ENCODE results near the gene MTHFD2L.
"Not testable (repeated sequence)": the region's sequence is repeated elsewhere in the genome, so short reads cannot be mapped to it uniquely, and the experiment has no call there.

MTHFD2L gene

DNA sequence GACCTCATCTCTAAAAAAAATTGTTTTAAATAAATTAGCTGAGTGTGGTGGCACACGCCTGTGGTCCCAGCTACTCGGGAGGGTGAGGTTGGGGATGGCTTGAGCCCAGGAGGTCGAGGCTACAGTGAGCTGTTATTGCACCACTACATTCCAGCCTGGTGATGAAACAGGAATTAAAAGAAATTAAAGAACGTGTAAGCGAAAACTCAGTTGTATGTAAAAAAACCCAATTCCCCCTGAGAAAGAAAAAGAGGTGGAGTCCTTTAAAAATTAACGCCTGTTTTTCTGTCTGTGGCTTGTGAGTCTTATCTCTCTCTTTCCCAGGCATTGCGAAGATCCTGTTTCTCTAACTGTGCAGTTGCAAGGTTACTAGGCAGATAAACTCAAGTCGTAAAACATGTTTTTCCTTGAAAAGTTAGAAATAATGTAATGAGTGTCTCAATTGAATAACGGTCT lies 172.4 kb downstream of the MTHFD2L start:
- no peak overlapping the region for H3K4me3 ChIP-seq (ENCODE audit: low read length)
- H3K9me3 ChIP-seq (ENCODE audit: control insufficient read depth, insufficient read depth, low read length), result no peaks in the 10 kb centered on the region
- no CpG with 5 or more reads among the region's 9 CpGs for WGBS (ENCODE audit: insufficient coverage, insufficient read length)
- no peaks in the 10 kb centered on the region for H3K36me3 ChIP-seq (ENCODE audit: control insufficient read depth, insufficient read depth, low read length)
- H3K4me1 ChIP-seq (ENCODE audit: control insufficient read depth, insufficient read depth, low read length), result no peaks in the 10 kb centered on the region
- no peak for DNase-seq (ENCODE audit: low read depth, low spot score)
- H3K27ac ChIP-seq (ENCODE audit: low read length), result no peak overlapping the region
- no peaks in the 10 kb centered on the region for H3K27me3 ChIP-seq (ENCODE audit: control insufficient read depth, insufficient read depth, low read length)

DNA sequence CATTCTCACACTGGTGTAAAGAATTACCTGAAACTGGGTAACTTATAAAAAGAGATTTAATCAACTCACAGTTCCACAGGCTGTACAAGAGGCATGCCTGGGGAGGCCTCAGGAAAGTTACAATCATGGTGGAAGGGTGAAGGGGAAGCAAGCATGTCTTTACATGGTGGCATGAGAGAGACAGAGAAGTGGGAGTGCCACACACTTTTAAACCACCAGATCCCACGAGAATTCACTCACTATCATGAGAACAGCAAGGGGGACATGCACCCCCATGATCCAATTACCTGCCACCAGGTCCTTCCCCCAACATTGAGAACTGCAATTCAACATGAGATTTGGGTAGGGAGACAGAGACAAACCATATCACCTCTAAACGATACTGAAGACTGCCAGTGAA lies 173.3 kb downstream of the MTHFD2L start:
- no CpG with 5 or more reads among the region's 2 CpGs for WGBS (ENCODE audit: insufficient coverage, insufficient read length)
- H3K36me3 ChIP-seq (ENCODE audit: control insufficient read depth, insufficient read depth, low read length), result no peaks in the 10 kb centered on the region
- DNase-seq (ENCODE audit: low read depth, low spot score), result no peak
- no peaks in the 10 kb centered on the region for H3K4me1 ChIP-seq (ENCODE audit: control insufficient read depth, insufficient read depth, low read length)
- H3K4me3 ChIP-seq (ENCODE audit: low read length), result no peak overlapping the region
- no peaks in the 10 kb centered on the region for H3K27me3 ChIP-seq (ENCODE audit: control insufficient read depth, insufficient read depth, low read length)
- no peak overlapping the region for H3K27ac ChIP-seq (ENCODE audit: low read length)
- H3K9me3 ChIP-seq (ENCODE audit: control insufficient read depth, insufficient read depth, low read length), result no peaks in the 10 kb centered on the region

DNA sequence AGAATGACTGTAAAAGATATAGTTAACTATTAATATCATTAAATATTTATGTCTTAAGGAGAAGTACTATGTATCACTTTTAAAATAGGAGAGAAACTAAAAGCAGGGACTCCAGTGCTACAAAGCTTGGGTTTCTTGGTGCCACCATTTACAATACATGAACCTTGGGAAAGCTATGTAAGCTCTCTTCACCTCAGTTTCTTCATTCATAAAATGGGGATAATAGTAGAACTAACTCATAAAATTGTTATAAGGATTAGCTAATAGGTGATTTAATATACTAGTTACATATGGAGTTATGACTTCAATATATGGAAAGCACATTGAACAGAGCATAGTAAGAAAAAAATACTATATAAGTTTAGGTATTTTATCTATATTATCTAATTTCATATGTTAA lies 174.0 kb downstream of the MTHFD2L start:
- no peak overlapping the region for H3K27ac ChIP-seq (ENCODE audit: low read length)
- no peaks in the 10 kb centered on the region for H3K36me3 ChIP-seq (ENCODE audit: control insufficient read depth, insufficient read depth, low read length)
- no peak for DNase-seq (ENCODE audit: low read depth, low spot score)
- H3K27me3 ChIP-seq (ENCODE audit: control insufficient read depth, insufficient read depth, low read length), result no peaks in the 10 kb centered on the region
- H3K9me3 ChIP-seq (ENCODE audit: control insufficient read depth, insufficient read depth, low read length), result no peaks in the 10 kb centered on the region
- H3K4me1 ChIP-seq (ENCODE audit: control insufficient read depth, insufficient read depth, low read length), result no peaks in the 10 kb centered on the region
- H3K4me3 ChIP-seq (ENCODE audit: low read length), result no peak overlapping the region

DNA sequence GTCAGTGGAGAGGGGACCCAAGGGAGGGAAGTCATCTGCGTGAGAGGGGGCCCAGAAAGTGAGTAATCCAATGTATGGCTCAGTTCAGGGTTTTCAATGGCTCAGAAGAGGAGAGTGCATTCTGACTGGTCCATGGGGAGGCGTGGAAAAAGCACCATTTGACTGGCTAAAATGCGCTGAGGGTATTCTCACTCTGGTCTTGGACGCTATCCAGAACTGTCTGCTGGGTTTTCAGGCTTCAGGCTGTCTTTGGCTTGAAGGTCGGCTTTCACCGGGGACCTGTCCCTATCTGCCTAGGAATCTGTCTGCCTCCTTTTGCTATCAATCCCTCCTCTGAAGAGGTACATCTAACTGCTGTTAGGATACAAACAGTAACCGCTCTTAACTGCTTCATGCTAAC lies 176.7 kb downstream of the MTHFD2L start:
- WGBS (ENCODE audit: insufficient coverage, insufficient read length), result no CpG with 5 or more reads among the region's 7 CpGs
- no peak for DNase-seq (ENCODE audit: low read depth, low spot score)
- H3K27ac ChIP-seq (ENCODE audit: low read length), result no peak overlapping the region
- H3K4me1 ChIP-seq (ENCODE audit: control insufficient read depth, insufficient read depth, low read length), result no peaks in the 10 kb centered on the region
- H3K4me3 ChIP-seq (ENCODE audit: low read length), result no peak overlapping the region
- no peaks in the 10 kb centered on the region for H3K36me3 ChIP-seq (ENCODE audit: control insufficient read depth, insufficient read depth, low read length)
- H3K27me3 ChIP-seq (ENCODE audit: control insufficient read depth, insufficient read depth, low read length), result no peaks in the 10 kb centered on the region
- no peaks in the 10 kb centered on the region for H3K9me3 ChIP-seq (ENCODE audit: control insufficient read depth, insufficient read depth, low read length)

DNA sequence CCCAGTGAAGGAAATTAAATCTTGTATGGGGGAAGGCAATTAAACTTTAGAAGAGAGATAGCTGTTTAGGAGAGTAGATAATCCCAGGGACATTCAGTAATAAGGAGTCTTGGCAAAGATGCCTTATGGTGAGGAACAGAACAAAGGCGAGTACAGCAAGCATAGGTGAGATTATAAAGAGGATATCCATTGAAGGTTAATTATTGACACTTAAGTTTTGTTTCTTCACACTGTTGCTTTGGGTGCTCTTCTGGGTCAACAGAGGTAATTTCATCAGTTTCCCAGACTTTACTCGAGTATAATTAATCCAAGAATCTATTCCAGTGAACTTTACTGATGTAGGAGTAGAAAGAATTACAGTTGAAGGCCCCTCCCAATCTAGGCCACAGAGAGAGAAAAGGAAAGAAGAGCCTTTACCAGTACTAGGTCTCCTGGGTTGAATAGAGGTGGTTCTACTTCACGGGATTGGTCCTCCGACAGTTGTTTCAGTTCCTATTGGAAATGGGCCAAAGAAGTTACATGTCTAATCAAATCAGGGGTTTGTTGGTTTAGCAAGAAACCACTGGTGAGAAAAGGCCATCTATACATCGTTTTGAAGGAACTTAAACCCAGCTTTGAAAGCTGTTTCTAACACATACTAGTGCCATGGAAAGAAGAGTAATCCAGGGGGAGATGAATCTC lies 177.6 kb downstream of the MTHFD2L start:
- WGBS (ENCODE audit: insufficient coverage, insufficient read length), result no CpG with 5 or more reads among the region's 5 CpGs
- Histone ChIP-seq H3K27ac (ENCODE audit: low read length) (no peak overlapping the region), H3K4me1 (ENCODE audit: control insufficient read depth, insufficient read depth, low read length) (no peaks in the 10 kb centered on the region), H3K9me3 (ENCODE audit: control insufficient read depth, insufficient read depth, low read length) (no peaks in the 10 kb centered on the region), H3K27me3 (ENCODE audit: control insufficient read depth, insufficient read depth, low read length) (no peaks in the 10 kb centered on the region), H3K36me3 (ENCODE audit: control insufficient read depth, insufficient read depth, low read length) (no peaks in the 10 kb centered on the region), H3K4me3 (ENCODE audit: low read length) (no peak overlapping the region)
- no peak for DNase-seq (ENCODE audit: low read depth, low spot score)

DNA sequence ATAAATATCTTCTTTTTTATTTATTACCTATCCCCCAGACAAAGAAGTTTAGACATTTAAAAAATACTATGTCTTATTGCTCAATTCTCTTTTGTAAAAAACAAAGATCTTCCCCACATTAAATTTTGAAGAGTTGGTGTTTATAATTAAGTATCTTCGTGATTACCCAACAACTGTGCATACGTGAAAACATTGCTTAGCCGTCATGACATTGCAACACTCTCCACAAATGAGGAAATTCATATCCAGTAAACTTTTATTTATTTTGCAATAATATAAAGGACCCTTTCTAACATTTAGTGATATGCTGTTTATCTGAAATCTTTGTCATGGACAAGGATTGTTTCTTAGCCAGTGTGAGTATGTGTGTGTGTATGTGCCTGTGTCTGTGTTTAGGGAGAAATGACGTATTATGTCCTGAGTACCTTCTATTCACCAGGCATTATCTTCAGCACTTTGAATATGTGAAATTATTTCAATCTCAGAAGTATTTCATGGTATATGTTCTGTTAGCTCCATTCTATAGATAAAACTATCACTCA lies 180.9 kb downstream of the MTHFD2L start:
- H3K4me3 ChIP-seq (ENCODE audit: low read length), result no peak overlapping the region
- no peaks in the 10 kb centered on the region for H3K9me3 ChIP-seq (ENCODE audit: control insufficient read depth, insufficient read depth, low read length)
- no peaks in the 10 kb centered on the region for H3K36me3 ChIP-seq (ENCODE audit: control insufficient read depth, insufficient read depth, low read length)
- H3K4me1 ChIP-seq (ENCODE audit: control insufficient read depth, insufficient read depth, low read length), result no peaks in the 10 kb centered on the region
- no peak overlapping the region for H3K27ac ChIP-seq (ENCODE audit: low read length)
- no CpG with 5 or more reads among the region's 4 CpGs for WGBS (ENCODE audit: insufficient coverage, insufficient read length)
- no peak for DNase-seq (ENCODE audit: low read depth, low spot score)
- H3K27me3 ChIP-seq (ENCODE audit: control insufficient read depth, insufficient read depth, low read length), result no peaks in the 10 kb centered on the region

DNA sequence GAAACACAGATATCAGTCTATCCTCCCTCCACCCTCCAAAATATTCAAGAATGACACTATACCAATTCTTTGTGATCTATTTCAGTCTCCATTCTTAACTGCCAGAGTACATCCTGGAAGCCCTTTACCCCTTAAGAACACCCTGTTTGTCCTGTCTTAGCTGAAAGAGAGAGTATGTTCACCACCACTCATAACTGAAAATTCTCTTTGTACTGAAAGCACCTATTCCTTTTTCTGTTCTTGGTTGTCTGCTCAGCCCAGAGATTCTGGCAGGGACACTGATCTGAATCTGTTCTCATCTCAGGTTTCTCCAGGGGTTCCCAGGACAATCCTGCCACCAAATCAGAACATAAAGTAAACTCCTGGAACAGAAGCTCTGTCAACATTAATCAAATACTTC lies 181.6 kb downstream of the MTHFD2L start:
- no peaks in the 10 kb centered on the region for H3K27me3 ChIP-seq (ENCODE audit: control insufficient read depth, insufficient read depth, low read length)
- no peak overlapping the region for H3K4me3 ChIP-seq (ENCODE audit: low read length)
- H3K36me3 ChIP-seq (ENCODE audit: control insufficient read depth, insufficient read depth, low read length), result 0 out of 2 replicates have a peak, but pooled peaks cover 3% of the 10 kb centered on the region
- DNase-seq (ENCODE audit: low read depth, low spot score), result no peak
- H3K9me3 ChIP-seq (ENCODE audit: control insufficient read depth, insufficient read depth, low read length), result peaks cover 3% of the 10 kb centered on the region
- no peaks in the 10 kb centered on the region for H3K4me1 ChIP-seq (ENCODE audit: control insufficient read depth, insufficient read depth, low read length)
- no peak overlapping the region for H3K27ac ChIP-seq (ENCODE audit: low read length)

DNA sequence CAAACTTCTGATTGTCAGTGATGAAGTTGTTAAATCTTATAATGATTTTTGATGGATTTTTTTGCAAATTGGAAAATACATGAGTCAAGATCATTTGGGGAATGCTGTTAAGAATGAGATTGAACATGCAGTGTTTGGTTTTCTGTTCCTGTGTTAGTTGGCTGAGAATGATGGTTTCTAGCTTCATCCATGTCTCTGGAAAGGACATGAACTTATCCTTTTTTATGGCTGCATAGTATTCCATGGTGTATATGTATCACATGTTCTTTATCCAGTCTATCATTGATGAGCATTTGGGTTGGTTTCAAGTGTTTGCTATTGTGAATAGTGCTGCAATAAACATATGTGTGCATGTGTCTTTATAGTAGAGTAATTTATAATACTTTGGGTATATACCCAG lies 182.5 kb downstream of the MTHFD2L start:
- H3K4me1 ChIP-seq (ENCODE audit: control insufficient read depth, insufficient read depth, low read length); H3K9me3 ChIP-seq (ENCODE audit: control insufficient read depth, insufficient read depth, low read length); H3K27me3 ChIP-seq (ENCODE audit: control insufficient read depth, insufficient read depth, low read length); H3K4me3 ChIP-seq (ENCODE audit: low read length); H3K27ac ChIP-seq (ENCODE audit: low read length); H3K36me3 ChIP-seq (ENCODE audit: control insufficient read depth, insufficient read depth, low read length); DNase-seq (ENCODE audit: low read depth, low spot score): not testable (repeated sequence)

DNA sequence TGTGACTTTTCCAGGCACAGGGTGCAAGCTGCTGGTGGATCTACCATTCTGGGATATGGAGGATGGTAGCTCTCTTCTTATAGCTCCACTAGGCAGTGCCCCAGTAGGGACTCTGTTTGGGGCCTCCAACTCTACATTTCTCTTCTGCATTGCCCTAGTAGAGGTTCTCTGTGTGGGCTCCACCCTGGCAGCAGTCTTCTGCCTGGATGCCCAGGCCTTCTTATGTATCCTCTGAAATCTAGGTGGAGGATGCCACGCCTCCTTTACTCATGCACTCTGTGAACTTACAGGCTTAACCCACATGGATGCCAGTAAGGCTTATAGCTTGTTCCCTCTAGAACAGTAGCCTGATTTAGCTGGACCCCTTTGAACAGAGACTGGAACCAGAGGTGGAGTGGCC lies 186.1 kb downstream of the MTHFD2L start:
- peaks cover 3% of the 10 kb centered on the region for H3K9me3 ChIP-seq (ENCODE audit: control insufficient read depth, insufficient read depth, low read length)
- WGBS (ENCODE audit: insufficient coverage, insufficient read length), result no CpG with 5 or more reads among the region's 1 CpG
- no peak overlapping the region for H3K4me3 ChIP-seq (ENCODE audit: low read length)
- no peak for DNase-seq (ENCODE audit: low read depth, low spot score)
- no peaks in the 10 kb centered on the region for H3K4me1 ChIP-seq (ENCODE audit: control insufficient read depth, insufficient read depth, low read length)
- H3K36me3 ChIP-seq (ENCODE audit: control insufficient read depth, insufficient read depth, low read length), result 0 out of 2 replicates have a peak, but pooled peaks cover 3% of the 10 kb centered on the region
- no peak overlapping the region for H3K27ac ChIP-seq (ENCODE audit: low read length)
- no peaks in the 10 kb centered on the region for H3K27me3 ChIP-seq (ENCODE audit: control insufficient read depth, insufficient read depth, low read length)

Data from iPS DF 6.9 (cell line).